Measurements from ENCODE around the gene DMAP1. TPM values are rescaled to one million over a fixed set of nuclear protein-coding genes. Genes with fewer than 3 reads are reported as not detected.

The DMAP1 gene
- total RNA-seq, 1 donor from 2014 or later: 13.3 TPM

- DNase-seq (ENCODE audit: low read depth in 2 of 2): no peak
These were observed 41.2 kb downstream of the DMAP1 start for GRCh38 chr1:44254392-44254910.

- no peak for DNase-seq (ENCODE audit: low read depth in 2 of 2)
These were observed 43.7 kb downstream of the DMAP1 start for GRCh38 chr1:44256762-44257554.

GRCh38 chr1:44259090-44259489, 45.8 kb downstream of the DMAP1 start:
- DNase-seq (ENCODE audit: low read depth in 2 of 2): no peak

- no peak for DNase-seq (ENCODE audit: low read depth in 2 of 2)
These were observed 47.5 kb downstream of the DMAP1 start for GRCh38 chr1:44260792-44261170.

GRCh38 chr1:44261171-44261817, 48.0 kb downstream of the DMAP1 start:
- DNase-seq (ENCODE audit: low read depth in 2 of 2): no peak

DNA sequence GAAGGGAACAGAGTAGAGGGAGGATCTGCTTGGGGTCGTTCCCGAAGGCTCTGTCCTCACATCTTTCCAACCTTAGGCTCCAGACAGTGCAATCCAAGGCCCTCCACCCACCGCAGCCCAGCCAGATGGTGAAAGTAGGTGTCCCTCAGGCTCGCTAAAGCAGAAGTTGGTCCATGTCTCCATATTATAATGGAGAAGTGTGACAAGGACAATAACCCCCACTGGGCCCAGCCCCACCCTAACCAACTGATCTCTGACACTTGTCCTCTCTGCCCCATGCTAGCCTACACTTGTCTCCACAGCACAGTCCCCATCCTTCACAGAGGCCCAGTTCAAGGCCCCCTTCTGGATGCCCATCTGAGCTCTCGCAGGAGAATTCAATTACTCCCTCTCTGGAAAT, 48.7 kb downstream of the DMAP1 start:
- no peak for DNase-seq (ENCODE audit: low read depth in 2 of 2)

DNA sequence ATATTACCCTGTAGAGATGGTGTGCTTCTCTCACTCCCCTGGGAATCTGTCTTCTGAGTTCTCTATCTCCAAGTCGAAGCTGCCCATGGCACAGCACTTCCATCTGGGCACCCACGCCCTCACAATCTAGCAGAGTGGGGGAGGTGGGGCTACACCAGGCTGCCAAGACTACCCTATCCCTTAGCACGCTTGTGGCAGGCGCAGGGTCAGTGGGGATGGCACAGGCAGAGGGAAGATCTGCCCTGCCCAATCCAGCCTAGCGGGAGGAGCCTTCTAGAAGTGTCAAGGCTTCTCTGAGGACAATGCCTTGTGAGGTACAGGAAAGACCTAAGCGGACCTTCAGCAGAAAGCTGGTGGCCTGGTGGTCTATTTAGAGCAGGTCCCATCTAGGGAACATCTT, 49.1 kb downstream of the DMAP1 start:
- DNase-seq (ENCODE audit: low read depth in 2 of 2): no peak

DNA sequence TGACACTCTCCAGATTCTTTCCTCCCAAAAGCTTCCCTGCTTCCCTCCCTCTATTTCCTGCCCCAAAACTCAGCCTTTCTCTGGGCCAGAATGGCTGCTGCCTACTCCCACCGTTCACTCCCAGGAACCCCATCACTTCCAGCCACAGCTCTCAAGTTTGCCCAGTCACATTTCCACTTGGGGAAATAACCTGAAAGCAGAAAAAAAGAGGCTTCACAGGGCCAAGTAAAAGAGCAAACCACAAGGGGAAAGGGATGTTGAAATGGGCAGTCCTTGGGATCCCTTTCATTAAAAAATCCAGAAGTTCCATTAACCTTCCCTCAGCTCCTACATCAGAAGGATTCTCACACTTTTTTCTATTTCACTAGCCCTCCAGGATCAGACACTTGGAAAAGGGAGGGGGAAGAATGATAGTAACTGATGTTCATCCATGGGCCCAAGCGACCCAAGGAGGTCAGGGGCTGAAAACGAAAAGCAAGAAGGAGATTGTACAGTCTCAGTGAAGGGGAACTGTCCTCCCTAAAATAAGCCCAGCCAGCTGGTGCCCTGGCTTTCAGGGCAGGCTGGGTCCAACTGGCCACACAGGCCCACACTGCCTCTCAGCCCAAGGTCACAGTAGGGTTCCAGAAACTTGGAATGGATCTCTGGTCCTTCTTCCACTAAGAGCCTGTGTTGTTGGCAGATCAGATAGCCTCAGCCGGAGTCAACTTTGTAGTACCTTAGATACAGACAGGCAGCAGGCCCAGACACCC, 49.7 kb downstream of the DMAP1 start:
- no peak for DNase-seq (ENCODE audit: low read depth in 2 of 2)

DNA sequence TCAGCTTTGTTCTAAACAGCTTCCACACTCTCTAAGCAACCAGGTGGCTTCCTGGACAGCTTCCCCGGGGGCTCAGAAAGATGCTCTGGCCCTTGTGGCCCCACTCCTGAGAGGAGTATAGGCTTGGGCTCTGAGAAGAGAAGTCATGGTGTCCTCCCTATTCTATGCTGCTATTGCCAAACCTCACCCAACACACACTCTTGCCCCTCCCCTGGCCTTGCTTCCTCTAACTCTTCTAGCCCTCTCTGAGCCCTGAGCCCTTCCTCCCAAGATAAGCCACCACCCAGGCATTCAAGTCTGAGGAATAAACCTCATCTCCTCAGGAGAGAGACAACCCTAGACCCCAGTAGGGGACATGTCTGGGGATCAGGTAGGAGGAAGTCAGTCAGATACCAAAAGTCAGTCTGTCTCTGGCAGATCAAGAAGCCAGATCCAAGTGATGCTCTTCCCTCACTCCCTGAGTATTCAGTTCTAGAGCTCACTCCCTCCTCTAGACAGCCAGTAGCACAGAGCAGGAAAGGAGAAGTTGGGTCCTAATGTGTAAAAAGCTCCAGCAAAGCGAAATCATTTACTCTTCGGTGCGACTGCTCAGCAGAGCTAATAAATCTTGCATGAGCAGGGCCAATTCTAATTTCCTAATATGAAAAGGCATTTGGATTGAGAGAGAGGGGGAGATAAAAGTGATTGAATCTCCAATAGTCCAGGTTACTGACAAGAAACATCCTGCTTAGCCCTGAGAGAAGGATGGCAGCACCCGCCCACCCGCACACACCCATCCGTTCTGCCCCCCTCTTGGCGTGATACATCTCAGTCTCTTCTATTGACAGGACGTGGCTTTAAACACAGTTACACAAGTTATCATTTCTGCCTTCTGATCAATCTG, 50.5 kb downstream of the DMAP1 start:
- no peak for DNase-seq (ENCODE audit: low read depth in 2 of 2)

- no peak for DNase-seq (ENCODE audit: low read depth in 2 of 2)
These were observed 51.1 kb downstream of the DMAP1 start for GRCh38 chr1:44264451-44264771.

- no peak for DNase-seq (ENCODE audit: low read depth in 2 of 2)
These were observed 52.5 kb downstream of the DMAP1 start for GRCh38 chr1:44265656-44266358.

DNA sequence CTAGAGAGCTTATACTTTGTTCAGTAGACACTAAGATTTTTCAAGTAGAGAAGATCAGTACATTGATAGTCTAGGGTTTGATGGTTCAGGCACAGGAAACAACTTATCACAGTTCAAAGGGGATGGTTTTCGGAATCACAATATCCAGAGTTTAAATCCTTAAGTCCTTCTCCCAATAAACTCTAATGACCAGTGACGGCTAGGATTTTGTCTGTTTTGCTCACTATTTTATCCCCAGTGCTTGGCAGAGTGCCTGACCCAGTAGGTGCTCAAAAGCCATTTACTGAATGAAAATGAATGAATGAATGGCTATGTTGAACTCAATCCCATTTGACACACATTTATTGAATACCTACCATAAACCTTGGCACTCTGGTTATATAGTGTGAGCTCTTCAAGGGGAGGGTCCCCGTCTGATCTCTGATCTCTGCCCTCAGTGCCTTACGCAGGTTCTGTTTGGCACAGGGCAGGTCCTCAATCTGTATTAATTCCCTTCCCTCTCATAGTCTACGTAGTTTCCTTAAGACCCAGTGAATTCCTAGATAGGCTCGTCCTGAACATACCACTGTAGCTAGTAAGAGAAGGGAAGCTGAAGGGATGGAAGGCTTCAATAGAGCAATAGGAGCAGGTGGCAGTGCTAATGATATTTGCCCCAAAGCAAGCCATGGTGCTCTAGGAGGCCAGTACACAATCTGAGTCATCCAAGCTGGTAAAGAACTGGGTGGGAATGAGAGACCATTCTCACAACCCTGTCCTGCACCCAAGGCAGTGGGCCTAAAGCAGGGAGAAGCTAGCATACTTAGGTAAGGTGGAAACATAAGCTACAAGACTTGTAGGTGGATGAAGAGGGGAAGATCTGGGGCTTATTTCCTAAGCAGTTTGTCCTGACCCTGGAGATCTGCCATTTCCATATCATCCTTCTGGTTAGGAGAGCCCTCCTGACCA, 53.4 kb downstream of the DMAP1 start:
- no peak for DNase-seq (ENCODE audit: low read depth in 2 of 2)

DNA sequence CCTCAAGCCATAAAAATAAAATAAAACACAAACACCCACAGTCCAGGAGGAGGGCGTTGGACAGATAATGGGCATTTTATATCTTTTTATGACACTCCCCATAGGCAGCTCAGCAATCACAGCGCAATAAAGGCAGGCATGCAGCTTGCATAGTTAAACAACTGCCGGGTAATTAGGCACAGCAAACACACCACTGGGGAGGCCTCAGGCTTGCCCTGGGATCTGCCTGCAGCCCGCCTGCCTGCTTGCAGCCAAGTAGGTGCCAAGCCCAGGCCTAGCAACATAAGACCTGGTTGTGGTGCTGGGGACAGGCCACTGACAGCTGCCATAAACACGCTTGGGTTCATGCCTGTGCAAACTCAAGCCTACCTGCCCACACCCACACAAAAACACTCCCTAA, 54.2 kb downstream of the DMAP1 start:
- no peak for DNase-seq (ENCODE audit: low read depth in 2 of 2)

DNA sequence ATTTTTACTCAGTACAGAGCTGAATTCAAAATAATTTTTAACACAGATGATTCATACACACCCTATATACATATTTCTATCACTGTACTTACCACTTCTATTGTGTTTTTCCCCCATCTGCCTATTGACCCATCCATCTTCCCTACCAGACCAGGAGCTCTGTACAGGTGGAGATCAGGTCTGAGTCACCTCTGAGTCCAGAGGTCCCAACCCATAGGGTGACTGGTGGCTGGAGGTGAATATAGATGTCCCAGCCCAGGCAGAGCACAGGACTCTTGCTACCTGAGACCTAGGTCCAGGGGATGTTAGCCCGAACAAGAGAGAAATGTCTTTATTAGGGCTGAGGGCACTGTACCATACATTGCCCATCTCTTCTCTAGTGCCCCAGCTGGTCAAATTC, 54.8 kb downstream of the DMAP1 start:
- no peak for DNase-seq (ENCODE audit: low read depth in 2 of 2)

Other genes starting within 250 kb of the DMAP1 start
- 13.1 and 19.0 TPM in 2 replicates for gene DPH2, start 243.5 kb upstream of the DMAP1 start, total RNA-seq
- 110 and 164 TPM in 2 replicates for gene ATP6V0B, start 238.5 kb upstream of the DMAP1 start, total RNA-seq
- 40.1 and 41.9 TPM in 2 replicates for gene B4GALT2, start 234.3 kb upstream of the DMAP1 start, total RNA-seq
- 0.65 and 0.79 TPM in 2 replicates for gene CCDC24, start 221.9 kb upstream of the DMAP1 start, total RNA-seq
- under 0.01 and 0.40 TPM in 2 replicates for gene SLC6A9, start 182.0 kb upstream of the DMAP1 start, total RNA-seq
- not detected in 2 replicates for gene KLF17, start 94.7 kb upstream of the DMAP1 start, total RNA-seq
- gene KLF18, start 71.8 kb upstream of the DMAP1 start, total RNA-seq: not detected in 2 replicates
- gene ERI3, start 141.8 kb downstream of the DMAP1 start, total RNA-seq: 28.8 and 31.9 TPM in 2 replicates
- 34.0 and 53.6 TPM in 2 replicates for gene RNF220, start 191.8 kb downstream of the DMAP1 start, total RNA-seq